BJ (cell line): ENCODE data around the gene NOL11. TPM values are rescaled to one million over a fixed set of nuclear protein-coding genes. Genes with fewer than 3 reads are reported as not detected.

Experiments used
- CTCF ChIA-PET: fragments of 350-600 bp; formaldehyde crosslinking; extraction: SDS; loops from one replicate; lab custom pipeline; 2021; ENCODE audit warnings: antibody characterized with exemption, inconsistent platforms; lab: Yijun Ruan, JAX
- POLR2A ChIA-PET: fragments of 300-600 bp; sonication (Branson Sonifier 250); formaldehyde crosslinking; extraction: SDS; loops from one replicate; lab custom pipeline; 2021; ENCODE audit warnings: antibody characterized with exemption; lab: Charles Lee
- DNase-seq: peaks from one replicate; pipeline ENCODE4 v3.0.0-alpha.2; 2011; ENCODE audit warnings: low read depth
- H3K27me3 ChIP-seq: 2 replicates; pipeline ENCODE4 v1.6.0; 2011; ENCODE audit warnings: low read length; ENCODE audit not compliant: control insufficient read depth, insufficient read depth
- H3K36me3 ChIP-seq: 2 replicates; pipeline ENCODE4 v1.5.1; 2011; ENCODE audit warnings: low read length; ENCODE audit not compliant: control insufficient read depth, insufficient read depth
- H3K4me3 ChIP-seq: 2 replicates; pipeline ENCODE4 v1.5.1; 2011; ENCODE audit warnings: low read depth, mild to moderate bottlenecking, control low read depth, low read length
- polyA plus RNA-seq: library from polyadenylated mRNA; depleted of rRNA; stranded (reverse); fragments of >200 nt; gene quantifications from 2 replicates; pipeline ENCODE4 v1.2.3, GENCODE V29; 2011
- TF ChIP-seq, protein P1 (sequence below): IDR thresholded peaks from 2 replicates; pipeline ENCODE4 v1.5.1; 2011; ENCODE audit warnings: low read depth, mild to moderate bottlenecking, control low read depth, inconsistent platforms, low read length, moderate library complexity; ENCODE audit not compliant: insufficient read depth

Gene NOL11
- polyA plus RNA-seq, 1 experiment: 18.0 TPM

DNA sequence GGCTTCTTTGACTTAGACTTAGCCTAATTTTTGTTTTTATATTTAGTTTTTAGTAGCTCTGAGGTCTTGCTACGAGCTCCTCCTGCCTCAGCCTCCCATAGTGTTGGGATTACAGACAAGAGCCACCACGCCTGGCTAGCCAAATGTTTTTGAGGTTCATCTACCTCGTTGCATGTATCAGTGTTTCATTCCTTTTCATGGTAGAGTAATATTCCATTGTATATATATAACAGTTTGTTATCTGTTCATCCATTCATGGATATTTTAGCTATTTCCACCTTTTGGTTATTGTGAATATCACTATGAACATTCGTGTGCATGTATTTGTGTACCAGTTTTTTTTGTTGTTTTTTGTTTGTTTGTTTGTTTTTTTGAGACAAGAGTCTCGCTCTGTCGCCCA is 12.2 kb downstream of the NOL11 start:
- Histone ChIP-seq H3K27me3 (no peaks in the 10 kb centered on the region), H3K36me3 (peaks cover 17% of the 10 kb centered on the region), H3K4me3 (no peak overlapping the region)
- DNase-seq: no peak
- TF ChIP-seq, protein P1, sequence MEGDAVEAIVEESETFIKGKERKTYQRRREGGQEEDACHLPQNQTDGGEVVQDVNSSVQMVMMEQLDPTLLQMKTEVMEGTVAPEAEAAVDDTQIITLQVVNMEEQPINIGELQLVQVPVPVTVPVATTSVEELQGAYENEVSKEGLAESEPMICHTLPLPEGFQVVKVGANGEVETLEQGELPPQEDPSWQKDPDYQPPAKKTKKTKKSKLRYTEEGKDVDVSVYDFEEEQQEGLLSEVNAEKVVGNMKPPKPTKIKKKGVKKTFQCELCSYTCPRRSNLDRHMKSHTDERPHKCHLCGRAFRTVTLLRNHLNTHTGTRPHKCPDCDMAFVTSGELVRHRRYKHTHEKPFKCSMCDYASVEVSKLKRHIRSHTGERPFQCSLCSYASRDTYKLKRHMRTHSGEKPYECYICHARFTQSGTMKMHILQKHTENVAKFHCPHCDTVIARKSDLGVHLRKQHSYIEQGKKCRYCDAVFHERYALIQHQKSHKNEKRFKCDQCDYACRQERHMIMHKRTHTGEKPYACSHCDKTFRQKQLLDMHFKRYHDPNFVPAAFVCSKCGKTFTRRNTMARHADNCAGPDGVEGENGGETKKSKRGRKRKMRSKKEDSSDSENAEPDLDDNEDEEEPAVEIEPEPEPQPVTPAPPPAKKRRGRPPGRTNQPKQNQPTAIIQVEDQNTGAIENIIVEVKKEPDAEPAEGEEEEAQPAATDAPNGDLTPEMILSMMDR: no peak
- CTCF ChIA-PET: interaction anchor here (1.6 kb wide), 1 partner anchor 12 kb away, joined by 5 read pairs; the partner anchor contains the start of gene NOL11
- POLR2A ChIA-PET: interaction anchor here (0.6 kb wide), 1 partner anchor 248 kb away, joined by 4 read pairs; no protein-coding TSS in a partner anchor

GRCh38 chr17:67730731-67731130 is 13.0 kb downstream of the NOL11 start:
- POLR2A ChIA-PET: no interaction called here
- DNase-seq: no peak
- H3K36me3 ChIP-seq: peaks cover 17% of the 10 kb centered on the region
- H3K27me3 ChIP-seq: no peaks in the 10 kb centered on the region
- CTCF ChIA-PET: interaction anchor here (1.6 kb wide), 1 partner anchor 13 kb away, joined by 5 read pairs; the partner anchor contains the start of gene NOL11
- no peak overlapping the region for H3K4me3 ChIP-seq
- TF ChIP-seq, protein P1: no peak

- CTCF ChIA-PET: no interaction called here
- POLR2A ChIA-PET: no interaction called here
Observed at GRCh38 chr17:67733449-67733848, 15.7 kb downstream of the NOL11 start.

GRCh38 chr17:67737145-67737544 is 19.4 kb downstream of the NOL11 start:
- no peak overlapping the region for H3K4me3 ChIP-seq
- POLR2A ChIA-PET: no interaction called here
- TF ChIP-seq, protein P1: no peak
- CTCF ChIA-PET: interaction anchor here (1.7 kb wide), 1 partner anchor 20 kb away, joined by 3 read pairs; no protein-coding TSS in a partner anchor
- H3K27me3 ChIP-seq: no peaks in the 10 kb centered on the region
- DNase-seq: no peak
- peaks cover 3% of the 10 kb centered on the region for H3K36me3 ChIP-seq

More at GRCh38 chr17:67733449-67733848, 15.7 kb downstream of the NOL11 start:
- no peaks in the 10 kb centered on the region for H3K27me3 ChIP-seq
- TF ChIP-seq, protein P1: no peak
- H3K4me3 ChIP-seq: no peak overlapping the region
- no peak for DNase-seq
- H3K36me3 ChIP-seq: peaks cover 5% of the 10 kb centered on the region

DNA sequence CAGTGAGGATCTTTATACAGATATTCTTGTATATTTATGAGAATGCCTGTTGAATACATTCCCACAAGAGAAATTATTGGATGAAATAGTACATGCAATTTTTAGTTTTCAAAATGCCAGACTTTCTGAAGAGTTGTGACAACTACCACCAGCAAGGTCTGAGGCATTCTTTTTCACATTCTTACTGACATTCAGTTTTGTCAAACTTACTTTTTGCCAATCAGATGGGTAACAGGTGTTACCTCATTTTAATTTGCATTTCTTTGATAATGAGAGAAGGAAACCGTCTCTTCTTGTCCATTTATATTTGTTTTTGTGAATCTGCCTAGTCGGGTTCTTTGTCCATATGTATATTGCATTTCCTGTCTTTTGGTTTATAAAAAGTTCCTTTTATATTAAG is 24.3 kb downstream of the NOL11 start:
- no peak overlapping the region for H3K4me3 ChIP-seq
- TF ChIP-seq, protein P1: no peak
- peaks cover 5% of the 10 kb centered on the region for H3K36me3 ChIP-seq
- no peak for DNase-seq
- no peaks in the 10 kb centered on the region for H3K27me3 ChIP-seq
- CTCF ChIA-PET: no interaction called here
- POLR2A ChIA-PET: interaction anchor here (0.6 kb wide), 1 partner anchor 41 kb away, joined by 4 read pairs; no protein-coding TSS in a partner anchor
